GM12892 (cell line): ENCODE measurements around the gene MED29.

Experiments
- POLR2A ChIP-seq: IDR thresholded peaks from 2 replicates; pipeline ENCODE4 v1.6.1; 2011; ENCODE audit warnings: low read depth, low read length, control low read depth
- POLR2AphosphoS5 ChIP-seq: IDR thresholded peaks from 2 replicates; pipeline ENCODE4 v1.6.1; 2011; ENCODE audit warnings: low read depth, low read length, control low read depth
- TAF1 ChIP-seq: IDR thresholded peaks from 2 replicates; pipeline ENCODE4 v1.6.1; 2011; ENCODE audit warnings: low read depth, mild to moderate bottlenecking, control low read depth, low read length, borderline replicate concordance

DNA sequence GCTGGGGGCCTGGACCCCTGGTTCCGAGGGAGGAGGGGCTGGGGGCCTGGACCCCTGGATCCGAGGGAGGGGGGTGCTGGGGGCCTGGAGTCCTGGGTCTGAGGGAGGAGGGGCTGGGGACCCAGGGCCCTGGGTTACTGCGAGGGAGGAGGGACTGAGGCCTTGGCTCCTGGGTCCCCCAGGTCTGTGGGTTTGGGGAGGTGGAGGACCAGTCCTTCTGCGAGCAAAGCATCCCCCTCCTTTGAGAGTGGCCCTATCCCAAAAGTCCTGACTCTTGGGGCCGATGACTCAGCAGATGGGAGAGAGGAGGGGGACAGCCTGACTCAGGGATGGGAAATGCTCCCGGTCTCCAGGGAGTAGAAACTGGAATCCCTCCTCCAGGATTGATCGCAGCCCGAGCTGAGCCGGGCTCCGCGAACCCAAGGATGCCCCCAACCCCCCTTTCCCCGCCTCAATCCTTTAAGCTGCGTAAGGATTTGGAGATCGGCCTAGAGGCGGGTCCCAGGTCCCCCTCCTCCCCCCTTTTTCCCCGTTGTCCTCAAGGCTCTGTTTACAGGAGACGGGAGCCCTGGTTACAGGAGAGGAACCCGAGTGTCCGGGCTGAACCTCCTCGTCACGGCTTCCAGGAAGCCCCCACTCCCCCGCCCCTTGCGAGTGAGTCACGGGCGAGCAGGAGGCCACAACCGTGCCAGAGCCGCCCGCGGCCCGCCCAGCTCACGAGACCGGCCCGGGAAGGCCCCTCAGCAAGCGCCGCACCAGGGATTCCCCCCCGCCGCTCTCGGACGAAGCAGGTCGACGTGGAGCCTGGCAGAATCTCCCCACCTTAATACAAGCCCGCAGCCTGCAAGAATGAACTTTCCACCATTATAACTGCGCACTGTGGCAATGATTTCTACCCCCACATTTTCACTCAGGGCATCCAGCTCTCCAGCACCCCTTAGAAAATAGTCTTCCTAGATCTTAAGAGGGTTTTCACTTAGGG is 12.4 kb downstream of the MED29 start:
- TF ChIP-seq POLR2A, result peak; percentile 57; the same call in 1 of the 2 replicates
- no peak for TF ChIP-seq POLR2AphosphoS5
- 0 out of 2 replicates have a peak, but pooled peaks have one; percentile 15 for TF ChIP-seq TAF1
